ENCODE data around the gene PWP1.

GRCh38 chr12:107684990-107685359 is 624 bp upstream of the PWP1 start:
- TF ChIP-seq CTCF (IDR thresholded peaks at IDR 0.05) = no peak
- no peak for TF ChIP-seq POLR2A (IDR thresholded peaks at IDR 0.05)
